Stimulated activated CD4-positive, alpha-beta T cell treated with anti-CD3 and anti-CD28 coated beads, Interleukin-1b, Interleukin-23, amount 100 ng/mL, for 4 hours (primary cell): Measurements from ENCODE around the gene FRRS1.
A peak's percentile ranks its signal among the peaks of the same experiment; 100 is the strongest.

Source experiments
- DNase-seq, 2 donors: peaks; one replicate each; pipeline ENCODE4 v3.0.0-alpha.2; 2020; ENCODE audit warnings: low read depth in 2 of 2

Gene FRRS1

GRCh38 chr1:99728494-99729235 lies 37.8 kb downstream of the FRRS1 start:
- no peak for DNase-seq

- no peak for DNase-seq
Measured at GRCh38 chr1:99727575-99728185, 38.8 kb downstream of the FRRS1 start.

GRCh38 chr1:99726818-99727217 lies 39.6 kb downstream of the FRRS1 start:
- DNase-seq: no peak

- no peak for DNase-seq
Measured at GRCh38 chr1:99726407-99726806, 40.0 kb downstream of the FRRS1 start.

- no peak for DNase-seq
Measured at GRCh38 chr1:99725996-99726395, 40.4 kb downstream of the FRRS1 start.

- DNase-seq: no peak
Measured at GRCh38 chr1:99723251-99723650, 43.2 kb downstream of the FRRS1 start.

GRCh38 chr1:99717005-99717404 lies 49.4 kb downstream of the FRRS1 start:
- DNase-seq: no peak

GRCh38 chr1:99713006-99713405 lies 53.4 kb downstream of the FRRS1 start:
- DNase-seq: no peak

- DNase-seq: no peak
Measured at GRCh38 chr1:99710994-99711393, 55.4 kb downstream of the FRRS1 start.

GRCh38 chr1:99707535-99708142 lies 58.8 kb downstream of the FRRS1 start:
- DNase-seq: peak; percentile 17 to 19

GRCh38 chr1:99705385-99705784 lies 61.0 kb downstream of the FRRS1 start:
- DNase-seq: no peak

GRCh38 chr1:99704356-99704816 lies 62.0 kb downstream of the FRRS1 start:
- no peak for DNase-seq

GRCh38 chr1:99702221-99702620 lies 64.2 kb downstream of the FRRS1 start:
- no peak for DNase-seq

- no peak for DNase-seq
Measured at GRCh38 chr1:99700020-99700419, 66.4 kb downstream of the FRRS1 start.

- DNase-seq: no peak
Measured at GRCh38 chr1:99697580-99697979, 68.9 kb downstream of the FRRS1 start.

GRCh38 chr1:99696616-99697015 lies 69.8 kb downstream of the FRRS1 start:
- DNase-seq: no peak

- DNase-seq: no peak
Measured at GRCh38 chr1:99691175-99691574, 75.3 kb downstream of the FRRS1 start.

- peak; percentile 9 to 11 for DNase-seq
Measured at GRCh38 chr1:99685516-99686180, 80.8 kb downstream of the FRRS1 start.

GRCh38 chr1:99682291-99682751 lies 84.1 kb downstream of the FRRS1 start:
- DNase-seq: no peak

GRCh38 chr1:99681583-99681982 lies 84.9 kb downstream of the FRRS1 start:
- DNase-seq: no peak

GRCh38 chr1:99680270-99680669 lies 86.2 kb downstream of the FRRS1 start:
- DNase-seq: no peak

- no peak for DNase-seq
Measured at GRCh38 chr1:99677416-99677815, 89.0 kb downstream of the FRRS1 start.
